H9 (cell line): ENCODE data around the gene BLOC1S6. TPM values are rescaled to one million over a fixed set of nuclear protein-coding genes. Genes with fewer than 3 reads are reported as not detected.

Experiments used
- DNase-seq: peaks from one replicate; pipeline ENCODE4 v3.0.0-alpha.2; 2017
- H2AFZ ChIP-seq: one replicate; pipeline ENCODE4 v1.6.1; 2013; ENCODE audit warnings: mild to moderate bottlenecking, low read length, control low read depth, moderate library complexity
- H2AK5ac ChIP-seq: 2 replicates; pipeline ENCODE4 v1.6.1; 2013; ENCODE audit warnings: low read length, control low read depth, mixed read lengths; ENCODE audit not compliant: insufficient read length
- H2BK120ac ChIP-seq: one replicate; pipeline ENCODE4 v1.6.1; 2013; ENCODE audit warnings: low read depth, mild to moderate bottlenecking, low read length, control low read depth, inconsistent platforms; ENCODE audit not compliant: poor library complexity, severe bottlenecking
- H2BK12ac ChIP-seq: 2 replicates; pipeline ENCODE4 v1.6.1; 2013; ENCODE audit warnings: low read length, control low read depth, mixed read lengths, low read depth; ENCODE audit not compliant: insufficient read length
- H2BK15ac ChIP-seq: 2 replicates; pipeline ENCODE4 v1.6.1; 2013; ENCODE audit warnings: low read depth, low read length, control low read depth
- H2BK20ac ChIP-seq: one replicate; pipeline ENCODE4 v1.6.1; 2013; ENCODE audit warnings: low read depth, mild to moderate bottlenecking, low read length, control low read depth, inconsistent platforms; ENCODE audit not compliant: poor library complexity, severe bottlenecking
- H2BK5ac ChIP-seq: 2 replicates; pipeline ENCODE4 v1.6.1; 2013; ENCODE audit warnings: low read length, control low read depth, mixed read lengths; ENCODE audit not compliant: insufficient read length
- H3K14ac ChIP-seq: 2 replicates; pipeline ENCODE4 v1.6.1; 2013; ENCODE audit warnings: low read length, control low read depth; ENCODE audit not compliant: insufficient read depth
- H3K18ac ChIP-seq: 2 replicates; pipeline ENCODE4 v1.6.1; 2013; ENCODE audit warnings: low read depth, mild to moderate bottlenecking, mixed read lengths, low read length, control low read depth; ENCODE audit not compliant: insufficient read length
- H3K23ac ChIP-seq: 2 replicates; pipeline ENCODE4 v1.6.1; 2013; ENCODE audit warnings: low read length, control low read depth, mixed read lengths, low read depth; ENCODE audit not compliant: insufficient read length
- H3K23me2 ChIP-seq: 2 replicates; pipeline ENCODE4 v1.6.1; 2013; ENCODE audit warnings: low read depth, mild to moderate bottlenecking, mixed read lengths, low read length, control low read depth; ENCODE audit not compliant: insufficient read length, poor library complexity, severe bottlenecking
- H3K27ac ChIP-seq: 2 replicates; pipeline ENCODE4 v1.5.1; 2013; ENCODE audit warnings: low read length, control low read depth, mixed read lengths, low read depth; ENCODE audit not compliant: insufficient read length
- H3K27me3 ChIP-seq: 2 replicates; pipeline ENCODE4 v1.6.1; 2013; ENCODE audit warnings: low read length, control low read depth, inconsistent platforms; ENCODE audit not compliant: insufficient read depth
- H3K4ac ChIP-seq: 2 replicates; pipeline ENCODE4 v1.6.1; 2013; ENCODE audit warnings: low read depth, mild to moderate bottlenecking, control low read depth, inconsistent platforms, low read length, moderate library complexity
- H3K4me1 ChIP-seq: 2 replicates; pipeline ENCODE4 v1.6.1; 2013; ENCODE audit warnings: low read length, control low read depth, inconsistent platforms; ENCODE audit not compliant: insufficient read depth
- H3K4me2 ChIP-seq: 2 replicates; pipeline ENCODE4 v1.6.1; 2013; ENCODE audit warnings: low read length, control low read depth, mixed read lengths; ENCODE audit not compliant: insufficient read length, insufficient read depth
- H3K56ac ChIP-seq: 2 replicates; pipeline ENCODE4 v1.6.1; 2013; ENCODE audit warnings: low read depth, mild to moderate bottlenecking, mixed read lengths, low read length, control low read depth; ENCODE audit not compliant: insufficient read length
- H3K79me1 ChIP-seq: 2 replicates; pipeline ENCODE4 v1.6.1; 2013; ENCODE audit warnings: low read depth, mild to moderate bottlenecking, moderate library complexity, low read length, control low read depth, inconsistent platforms; ENCODE audit not compliant: insufficient read depth, poor library complexity, severe bottlenecking
- H3K79me2 ChIP-seq: 2 replicates; pipeline ENCODE4 v1.6.1; 2013; ENCODE audit warnings: low read length, control low read depth, inconsistent platforms; ENCODE audit not compliant: insufficient read depth
- H3K9ac ChIP-seq: 2 replicates; pipeline ENCODE4 v1.6.1; 2013; ENCODE audit warnings: low read length, control low read depth, mixed read lengths; ENCODE audit not compliant: insufficient read length; ENCODE audit errors: extremely low read depth
- H3K9me3 ChIP-seq: one replicate; pipeline ENCODE4 v1.6.1; 2013; ENCODE audit warnings: low read depth, low read length, inconsistent platforms; ENCODE audit not compliant: control insufficient read depth
- H3T11ph ChIP-seq: one replicate; pipeline ENCODE4 v1.6.1; 2013; ENCODE audit warnings: mild to moderate bottlenecking, low read length, control low read depth, inconsistent platforms
- H4K20me1 ChIP-seq: one replicate; pipeline ENCODE4 v1.6.1; 2013; ENCODE audit not compliant: control insufficient read depth, insufficient read length, insufficient read depth
- H4K5ac ChIP-seq: 2 replicates; pipeline ENCODE4 v1.6.1; 2013; ENCODE audit warnings: low read depth, mild to moderate bottlenecking, mixed read lengths, low read length, control low read depth; ENCODE audit not compliant: insufficient read length
- H4K8ac ChIP-seq: replicated peaks from 2 replicates; pipeline ENCODE4 v1.6.1; 2013; ENCODE audit warnings: low read length, control low read depth, mixed read lengths, low read depth; ENCODE audit not compliant: insufficient read length
- H4K91ac ChIP-seq: 2 replicates; pipeline ENCODE4 v1.6.1; 2013; ENCODE audit warnings: low read depth, mild to moderate bottlenecking, moderate library complexity, mixed read lengths, low read length, control low read depth; ENCODE audit not compliant: insufficient read length
- H3K27ac Mint-ChIP-seq, 3 experiments: 2 replicates in 2 of 3; 3 replicates in 1 of 3; pipeline ENCODE4 v1.8.0; 2020 to 2021; ENCODE audit warnings: mixed read lengths in 3 of 3, mild to moderate bottlenecking in 1 of 3, moderate library complexity in 1 of 3
- H3K27me3 Mint-ChIP-seq: 2 replicates; pipeline ENCODE4 v1.8.0; 2021; ENCODE audit warnings: low read depth, mild to moderate bottlenecking, moderate library complexity, mixed read lengths
- H3K36me3 Mint-ChIP-seq, 3 experiments: 2 replicates in 2 of 3; 3 replicates in 1 of 3; pipeline ENCODE4 v1.8.0; 2020 to 2021; ENCODE audit warnings: low read depth in 3 of 3, mixed read lengths in 3 of 3; ENCODE audit not compliant: insufficient read depth in 1 of 3
- H3K4me1 Mint-ChIP-seq, 2 experiments: 2 replicates each; pipeline ENCODE4 v1.8.0; 2020; ENCODE audit warnings: mixed read lengths in 2 of 2
- H3K4me3 Mint-ChIP-seq, 2 experiments: 2 replicates in 1 of 2; 3 replicates in 1 of 2; pipeline ENCODE4 v1.8.0; 2020 to 2021; ENCODE audit warnings: mild to moderate bottlenecking in 2 of 2, mixed read lengths in 2 of 2, moderate library complexity in 1 of 2
- H3K9me3 Mint-ChIP-seq, 2 experiments: 2 replicates in 1 of 2; 3 replicates in 1 of 2; pipeline ENCODE4 v1.8.0; 2020; ENCODE audit warnings: mild to moderate bottlenecking in 2 of 2, mixed read lengths in 2 of 2, moderate library complexity in 1 of 2
- CTCF ChIP-seq: fragments of 200-600 bp; sonication (generic); conservative IDR thresholded peaks from 3 replicates; pipeline ENCODE4 v1.8.0; 2021; ENCODE audit warnings: antibody characterized with exemption, mild to moderate bottlenecking
- WGBS: extraction: QIAGEN DNeasy Blood & Tissue Kit; methylation state at CpG from one replicate; pipeline ENCODE4 v1.1.7; 2013; ENCODE audit warnings: missing lambda C conversion rate, low lambda C conversion rate, mixed read lengths; ENCODE audit not compliant: insufficient read length; ENCODE audit errors: extremely low coverage; 5-methylcytosine and 5-hydroxymethylcytosine counted together
- total RNA-seq: library from RNA; stranded (reverse); gene quantifications from 2 replicates; pipeline ENCODE4 v1.2.1, GENCODE V29; 2021

The BLOC1S6 gene
- total RNA-seq, 1 experiment from 2014 or later: 36.9 TPM

DNA sequence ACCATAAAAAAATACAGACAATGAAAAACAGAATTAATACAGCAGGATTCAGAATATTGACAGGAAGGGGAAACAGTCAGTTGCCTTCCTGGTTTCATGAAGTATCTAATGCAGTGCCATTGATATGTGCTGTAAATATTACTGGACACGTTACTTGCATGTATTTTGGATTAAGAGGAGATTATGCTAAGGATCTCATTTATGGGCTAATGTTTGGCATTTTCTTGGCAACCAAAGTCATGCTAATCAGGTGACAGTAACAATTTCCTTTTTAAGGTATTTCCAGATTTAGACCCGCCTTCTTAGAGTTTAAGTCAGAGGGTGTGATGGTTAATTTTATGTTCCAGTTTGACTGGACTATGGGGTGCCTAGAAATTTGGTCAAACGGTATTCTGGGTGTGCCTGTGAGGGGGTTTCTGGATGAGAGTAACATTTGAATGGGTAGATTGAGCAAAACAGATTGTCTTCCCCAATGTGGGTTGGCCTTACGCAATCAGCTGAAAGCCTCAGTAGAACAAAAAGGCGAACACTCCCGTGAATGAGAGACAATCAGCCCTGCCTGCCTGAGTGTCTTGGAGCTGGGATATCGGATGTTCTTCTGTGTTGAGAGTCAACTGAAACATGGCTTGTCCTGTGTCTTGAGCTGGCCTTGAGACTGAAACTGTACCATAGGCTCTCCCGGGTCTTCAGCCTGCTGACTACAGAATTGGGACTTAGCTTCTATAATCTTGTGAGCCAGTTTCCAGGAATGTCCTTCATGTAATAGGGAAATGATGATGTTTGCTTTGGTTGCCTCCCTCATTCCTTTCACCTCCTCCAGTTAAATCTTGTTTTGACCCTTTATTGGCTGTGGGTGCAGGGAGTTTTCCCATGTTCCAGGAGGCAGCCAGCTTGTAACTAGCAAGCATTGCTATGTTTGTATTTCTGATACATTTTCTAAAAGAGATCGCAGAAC is 58.1 kb downstream of the BLOC1S6 start:
- Histone ChIP-seq H3K9ac (no peak overlapping the region), H4K8ac (no peak overlapping the region), H2BK15ac (no peak overlapping the region), H3K4me2 (no peak overlapping the region), H3K18ac (no peak overlapping the region), H3K9me3 (no peaks in the 10 kb centered on the region), H4K91ac (no peak overlapping the region), H4K20me1 (no peaks in the 10 kb centered on the region), H3K79me2 (no peaks in the 10 kb centered on the region), H3K27me3 (no peaks in the 10 kb centered on the region), H3K23ac (no peak overlapping the region), H3K4me1 (no peaks in the 10 kb centered on the region), H4K5ac (no peak overlapping the region), H3K4ac (no peak overlapping the region), H2BK5ac (no peak overlapping the region), H2AFZ (no peak overlapping the region), H2BK20ac (no peak overlapping the region), H3K23me2 (no peaks in the 10 kb centered on the region), H2AK5ac (no peak overlapping the region), H3T11ph (no peak overlapping the region), H3K27ac (no peak overlapping the region), H2BK120ac (no peak overlapping the region), H3K56ac (no peak overlapping the region), H2BK12ac (no peak overlapping the region), H3K79me1 (no peaks in the 10 kb centered on the region), H3K14ac (no peak overlapping the region)
- no peak for TF ChIP-seq CTCF
- WGBS: no CpG with 5 or more reads among the region's 9 CpGs
- no peak overlapping the region for H3K27ac Mint-ChIP-seq
- DNase-seq: no peak
- no peak overlapping the region for H3K4me3 Mint-ChIP-seq
- H3K9me3 Mint-ChIP-seq: no peaks in the 10 kb centered on the region
- peaks cover 18% of the 10 kb centered on the region for H3K27me3 Mint-ChIP-seq
- H3K4me1 Mint-ChIP-seq: peaks cover 0 to 4% of the 10 kb centered on the region in 2 experiments; a peak in 1 of 4 replicates
- no peaks in the 10 kb centered on the region for H3K36me3 Mint-ChIP-seq
